HepG2 (cell line): ENCODE measurements around the gene LAG3. TPM values are rescaled to one million over a fixed set of nuclear protein-coding genes. Genes with fewer than 3 reads are reported as not detected.

ENCODE experiments used
- ATAC-seq: fragments of 200-7000 bp; cut with Tn5 transposase; 3 replicates; pipeline ENCODE4 v1.9.1; 2020; ENCODE audit warnings: mild to moderate bottlenecking, moderate library complexity
- BruUV-seq: library from RNA; stranded (reverse); fragments of 400-500 nt; replicated peaks from 2 replicates; lab custom pipeline; 2021; lab: Mats Ljungman, UMichigan
- CTCF ChIA-PET: fragments of 300-600 bp; formaldehyde crosslinking; extraction: SDS; loops from one replicate; lab custom pipeline; 2021; ENCODE audit warnings: low total read pairs, inconsistent platforms, low intra/inter-chr PET ratio; lab: Yijun Ruan, JAX
- POLR2A ChIA-PET: fragments of 350-600 bp; sonication (Branson Sonifier 250); formaldehyde crosslinking; loops from one replicate; lab custom pipeline; 2020; ENCODE audit warnings: antibody characterized with exemption, inconsistent platforms; lab: Yijun Ruan, JAX
- DNase-seq: peaks from one replicate; pipeline ENCODE4 v3.0.0-alpha.2; 2015; ENCODE audit warnings: low spot score
- FAIRE-seq: peaks from 3 replicates; lab custom pipeline; 2011; peaks lifted over from hg19 to GRCh38; lab: Jason Lieb, UNC
- H2AFZ ChIP-seq: one replicate; pipeline ENCODE4 v1.6.1; 2011; ENCODE audit warnings: low read length, inconsistent platforms
- H3K27ac ChIP-seq: fragments of 300-600 bp; 3 replicates; pipeline ENCODE4 v1.8.0; 2011; ENCODE audit warnings: mixed run types, mild to moderate bottlenecking, mixed read lengths, low read length, inconsistent platforms; ENCODE audit not compliant: insufficient read depth; ENCODE audit errors: extremely low read length
- H3K27me3 ChIP-seq, 2 experiments: fragments of 200-600 bp in 1 of 2; 2 replicates in 1 of 2; 3 replicates in 1 of 2; pipeline versions ENCODE4 v1.6.0 to v1.8.0; 2011; ENCODE audit warnings: low read length in 2 of 2, mild to moderate bottlenecking in 2 of 2, moderate library complexity in 2 of 2, inconsistent platforms in 1 of 2; ENCODE audit not compliant: insufficient read depth in 2 of 2, control insufficient read depth in 1 of 2
- H3K36me3 ChIP-seq, 2 experiments: fragments of 200-600 bp in 1 of 2; replicated peaks in 1 of 2; 2 replicates in 1 of 2; 3 replicates in 1 of 2; pipeline versions ENCODE4 v1.5.1 to v1.8.0; 2011; ENCODE audit warnings: low read length in 2 of 2, inconsistent platforms in 1 of 2; ENCODE audit not compliant: insufficient read depth in 2 of 2, control insufficient read depth in 1 of 2
- H3K4me1 ChIP-seq: 2 replicates; pipeline ENCODE4 v1.5.1; 2012; ENCODE audit warnings: low read length, inconsistent platforms; ENCODE audit not compliant: insufficient read depth
- H3K4me2 ChIP-seq: 2 replicates; pipeline ENCODE4 v1.6.0; 2011; ENCODE audit warnings: low read depth, low read length, inconsistent platforms
- H3K4me3 ChIP-seq, 3 experiments: fragments of 200-600 bp in 1 of 3; sonication (generic), shearing (Covaris generic) in 1 of 3; replicated peaks in 1 of 3; 2 replicates each; pipeline ENCODE4 v1.5.1; 2011 to 2016; ENCODE audit warnings: low read length in 3 of 3, inconsistent platforms in 2 of 3, low read depth in 2 of 3, mild to moderate bottlenecking in 2 of 3, control low read depth in 1 of 3, mixed read lengths in 1 of 3; ENCODE audit not compliant: insufficient read depth in 1 of 3
- H3K79me2 ChIP-seq: one replicate; pipeline ENCODE4 v1.6.1; 2011; ENCODE audit warnings: low read length, inconsistent platforms; ENCODE audit not compliant: insufficient read depth
- H3K9ac ChIP-seq: 2 replicates; pipeline ENCODE4 v1.6.0; 2011; ENCODE audit warnings: mild to moderate bottlenecking, low read depth, low read length, inconsistent platforms; ENCODE audit not compliant: insufficient read depth
- H3K9me3 ChIP-seq: 2 replicates; pipeline ENCODE4 v1.5.1; 2012; ENCODE audit warnings: mild to moderate bottlenecking, low read length
- H4K20me1 ChIP-seq: 2 replicates; pipeline ENCODE4 v1.6.0; 2011; ENCODE audit warnings: inconsistent platforms, mild to moderate bottlenecking, low read length, moderate library complexity; ENCODE audit not compliant: insufficient read depth
- AHR ChIP-seq: IDR thresholded peaks from 2 replicates; pipeline ENCODE4 v1.6.1; 2018; ENCODE audit warnings: missing genetic modification reagents, missing compliant biosample characterization
- NFIC ChIP-seq: IDR thresholded peaks from 2 replicates; pipeline ENCODE4 v1.6.1; 2012; ENCODE audit warnings: mild to moderate bottlenecking, low read length, inconsistent platforms
- PHF8 ChIP-seq: sonication (generic); formaldehyde crosslinking; IDR thresholded peaks from 2 replicates; pipeline ENCODE4 v1.5.0; 2020; ENCODE audit warnings: missing genetic modification reagents
- SALL2 ChIP-seq: sonication (generic); formaldehyde crosslinking; IDR thresholded peaks from 2 replicates; pipeline ENCODE4 v1.8.1; 2023; ENCODE audit warnings: mild to moderate bottlenecking, missing genetic modification reagents, inconsistent platforms
- SMARCE1 ChIP-seq: fragments of 450-650 bp; IDR thresholded peaks from 2 replicates; pipeline ENCODE4 v1.6.1; 2017; ENCODE audit warnings: borderline replicate concordance
- SRF ChIP-seq: IDR thresholded peaks from 2 replicates; pipeline ENCODE4 v1.6.1; 2011; ENCODE audit warnings: mild to moderate bottlenecking, low read depth, low read length, moderate library complexity
- TEAD3 ChIP-seq: optimal IDR thresholded peaks from 2 replicates; pipeline ENCODE3; 2016; ENCODE audit warnings: borderline replicate concordance
- ZEB1 ChIP-seq: IDR thresholded peaks from 2 replicates; pipeline ENCODE4 v1.6.1; 2012; ENCODE audit warnings: mild to moderate bottlenecking, low read depth, inconsistent platforms; ENCODE audit not compliant: insufficient replicate concordance
- ZFX ChIP-seq: sonication (generic); formaldehyde crosslinking; IDR thresholded peaks from 2 replicates; pipeline ENCODE4 v1.4.0; 2020; ENCODE audit warnings: mild to moderate bottlenecking, low read depth, missing genetic modification reagents, moderate library complexity
- ZNF558 ChIP-seq: sonication (generic); formaldehyde crosslinking; IDR thresholded peaks from 2 replicates; pipeline ENCODE4 v1.9.0; 2022; ENCODE audit warnings: mild to moderate bottlenecking, missing genetic modification reagents, borderline replicate concordance
- ZNF577 ChIP-seq: sonication (generic); formaldehyde crosslinking; IDR thresholded peaks from 2 replicates; pipeline ENCODE4 v1.4.0; 2020; ENCODE audit warnings: mild to moderate bottlenecking, low read depth, missing genetic modification reagents, borderline replicate concordance
- ZNF652 ChIP-seq: IDR thresholded peaks from 2 replicates; pipeline ENCODE4 v1.6.1; 2016; ENCODE audit warnings: low read depth, borderline replicate concordance
- ZSCAN12 ChIP-seq: sonication (generic); formaldehyde crosslinking; IDR thresholded peaks from 2 replicates; pipeline ENCODE4 v1.9.0; 2021; ENCODE audit warnings: mild to moderate bottlenecking, missing genetic modification reagents
- WGBS: methylation state at CpG from one replicate; pipeline ENCODE4 v1.1.6; 2017; ENCODE audit warnings: low lambda C conversion rate; 5-methylcytosine and 5-hydroxymethylcytosine counted together
- in situ Hi-C: cut with HindIII; loops from 2 replicates; pipeline ENCODE4 v1.10.0; 2017; ENCODE audit warnings: low pct_unique_long_range_greater_than_20kb; ENCODE audit not compliant: extremely low pct_ligation_motif_present
- intact Hi-C: fragments of 100-400 bp; cut with micrococcal nuclease; formaldehyde crosslinking; loops from one replicate; pipeline ENCODE4 v1.10.0; 2022; ENCODE audit not compliant: unreplicated experiment
- polyA plus RNA-seq, 8 experiments: library from polyadenylated mRNA; depleted of rRNA in 3 of 8; stranded (reverse) in 7 of 8; unstranded in 1 of 8; fragments of >200 nt; fragmentation: Illumina TruSeq in 4 of 8; extraction: Trizol in 4 of 8; gene quantifications; 2 replicates each; pipeline versions ENCODE4 v1.2.1 to v1.2.3, GENCODE V29; 2011 to 2016; ENCODE audit warnings: low read depth in 4 of 8, missing spikeins in 1 of 8, mixed read lengths in 1 of 8; ENCODE audit not compliant: insufficient read depth in 1 of 8
- total RNA-seq, 5 experiments: library from RNA; depleted of rRNA; stranded (reverse); fragments of >200 nt; fragmentation: Illumina TruSeq; extraction: Trizol; gene quantifications; 2 replicates each; pipeline ENCODE4 v1.2.3, GENCODE V29; 2016; ENCODE audit warnings: low read depth in 1 of 5
- TF ChIP-seq, protein P1 (sequence below), 2 experiments: IDR thresholded peaks; 2 replicates each; pipeline ENCODE4 v1.6.1; 2011 to 2012; ENCODE audit warnings: low read length in 2 of 2, borderline replicate concordance in 1 of 2, low read depth in 1 of 2, mild to moderate bottlenecking in 1 of 2, moderate library complexity in 1 of 2
- TF ChIP-seq, protein P2 (sequence below): sonication (generic); formaldehyde crosslinking; IDR thresholded peaks from 2 replicates; pipeline ENCODE4 v1.4.0; 2020; ENCODE audit warnings: missing genetic modification reagents, borderline replicate concordance
- TF ChIP-seq, protein P3 (sequence below): IDR thresholded peaks from 2 replicates; pipeline ENCODE4 v1.6.1; 2016; ENCODE audit warnings: missing biosample characterization, missing genetic modification reagents, low read depth

Gene LAG3
- total and polyA plus RNA-seq, 2 of the 13 experiments (the other 11 are each of a cell fraction or from before 2014, with no cell fraction given), result 0.11 to 0.26 TPM

DNA sequence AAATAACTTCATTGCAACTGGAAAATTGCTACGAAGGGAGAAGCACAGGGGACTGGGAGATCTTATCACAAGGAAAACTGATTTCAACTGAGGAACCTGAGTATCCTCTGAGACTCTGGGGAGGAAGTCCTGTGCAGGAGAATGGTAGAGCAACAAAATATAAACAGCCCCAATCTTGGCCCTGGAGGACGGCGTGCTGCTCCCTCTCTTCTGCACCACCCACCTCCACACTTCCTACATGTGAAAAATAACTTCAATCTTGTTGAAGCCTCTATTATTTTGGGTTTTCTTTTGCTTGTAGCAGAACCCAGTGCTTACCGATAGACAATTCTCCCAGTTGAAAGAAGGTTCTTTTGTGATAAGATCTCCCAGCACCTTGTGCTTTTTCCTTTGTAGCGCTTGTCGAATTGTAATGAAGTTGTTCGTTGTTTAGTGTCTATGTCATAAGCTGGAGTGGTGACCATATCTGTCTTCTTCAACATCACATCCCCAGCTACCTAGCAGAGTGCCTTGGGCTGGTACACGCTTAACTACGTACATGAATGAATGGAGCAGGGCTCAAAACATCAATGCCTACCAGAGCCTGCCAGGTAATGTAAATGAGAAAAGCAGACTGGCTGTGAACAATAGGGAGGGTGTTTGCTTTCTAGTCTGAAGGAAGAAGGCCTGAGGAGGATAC is 14.2 kb downstream of the LAG3 start:
- DNase-seq (no peak), FAIRE-seq (no peak)
- Histone ChIP-seq H3K9ac (no peak overlapping the region), H3K4me1 (peaks cover 38% of the 10 kb centered on the region), H3K79me2 (no peaks in the 10 kb centered on the region), H3K27ac (no peak overlapping the region), H2AFZ (no peak overlapping the region), H3K4me3 (no peak overlapping the region), H3K27me3 (peaks cover 2 to 16% of the 10 kb centered on the region in 2 experiments; a peak in 3 of 5 replicates)
- WGBS, result 70% methylated on average over 9 of the region's 9 CpGs
- in situ Hi-C loops, result no loop called here
- intact Hi-C loops, result no loop called here
- TF ChIP-seq NFIC (no peak), ZEB1 (no peak), AHR (CRISPR knock-in tag) (no peak), ZNF577 (CRISPR knock-in tag) (no peak), PHF8 (CRISPR knock-in tag) (no peak), ZSCAN12 (CRISPR knock-in tag) (no peak), ZNF558 (no peak), TEAD3 (no peak), SALL2 (CRISPR knock-in tag) (no peak), ZNF652 (CRISPR knock-in tag) (no peak), SRF (no peak), SMARCE1 (no peak), ZFX (no peak)
- TF ChIP-seq, protein P1, sequence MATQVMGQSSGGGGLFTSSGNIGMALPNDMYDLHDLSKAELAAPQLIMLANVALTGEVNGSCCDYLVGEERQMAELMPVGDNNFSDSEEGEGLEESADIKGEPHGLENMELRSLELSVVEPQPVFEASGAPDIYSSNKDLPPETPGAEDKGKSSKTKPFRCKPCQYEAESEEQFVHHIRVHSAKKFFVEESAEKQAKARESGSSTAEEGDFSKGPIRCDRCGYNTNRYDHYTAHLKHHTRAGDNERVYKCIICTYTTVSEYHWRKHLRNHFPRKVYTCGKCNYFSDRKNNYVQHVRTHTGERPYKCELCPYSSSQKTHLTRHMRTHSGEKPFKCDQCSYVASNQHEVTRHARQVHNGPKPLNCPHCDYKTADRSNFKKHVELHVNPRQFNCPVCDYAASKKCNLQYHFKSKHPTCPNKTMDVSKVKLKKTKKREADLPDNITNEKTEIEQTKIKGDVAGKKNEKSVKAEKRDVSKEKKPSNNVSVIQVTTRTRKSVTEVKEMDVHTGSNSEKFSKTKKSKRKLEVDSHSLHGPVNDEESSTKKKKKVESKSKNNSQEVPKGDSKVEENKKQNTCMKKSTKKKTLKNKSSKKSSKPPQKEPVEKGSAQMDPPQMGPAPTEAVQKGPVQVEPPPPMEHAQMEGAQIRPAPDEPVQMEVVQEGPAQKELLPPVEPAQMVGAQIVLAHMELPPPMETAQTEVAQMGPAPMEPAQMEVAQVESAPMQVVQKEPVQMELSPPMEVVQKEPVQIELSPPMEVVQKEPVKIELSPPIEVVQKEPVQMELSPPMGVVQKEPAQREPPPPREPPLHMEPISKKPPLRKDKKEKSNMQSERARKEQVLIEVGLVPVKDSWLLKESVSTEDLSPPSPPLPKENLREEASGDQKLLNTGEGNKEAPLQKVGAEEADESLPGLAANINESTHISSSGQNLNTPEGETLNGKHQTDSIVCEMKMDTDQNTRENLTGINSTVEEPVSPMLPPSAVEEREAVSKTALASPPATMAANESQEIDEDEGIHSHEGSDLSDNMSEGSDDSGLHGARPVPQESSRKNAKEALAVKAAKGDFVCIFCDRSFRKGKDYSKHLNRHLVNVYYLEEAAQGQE (IDR thresholded peaks at IDR 0.05; ENCODE audit: borderline replicate concordance in 1 of 2, low read depth in 1 of 2, low read length in 2 of 2), result no peak
- TF ChIP-seq, protein P2, sequence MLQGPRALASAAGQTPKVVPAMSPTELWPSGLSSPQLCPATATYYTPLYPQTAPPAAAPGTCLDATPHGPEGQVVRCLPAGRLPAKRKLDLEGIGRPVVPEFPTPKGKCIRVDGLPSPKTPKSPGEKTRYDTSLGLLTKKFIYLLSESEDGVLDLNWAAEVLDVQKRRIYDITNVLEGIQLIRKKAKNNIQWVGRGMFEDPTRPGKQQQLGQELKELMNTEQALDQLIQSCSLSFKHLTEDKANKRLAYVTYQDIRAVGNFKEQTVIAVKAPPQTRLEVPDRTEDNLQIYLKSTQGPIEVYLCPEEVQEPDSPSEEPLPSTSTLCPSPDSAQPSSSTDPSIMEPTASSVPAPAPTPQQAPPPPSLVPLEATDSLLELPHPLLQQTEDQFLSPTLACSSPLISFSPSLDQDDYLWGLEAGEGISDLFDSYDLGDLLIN (CRISPR knock-in tag), result no peak
- TF ChIP-seq, protein P3, sequence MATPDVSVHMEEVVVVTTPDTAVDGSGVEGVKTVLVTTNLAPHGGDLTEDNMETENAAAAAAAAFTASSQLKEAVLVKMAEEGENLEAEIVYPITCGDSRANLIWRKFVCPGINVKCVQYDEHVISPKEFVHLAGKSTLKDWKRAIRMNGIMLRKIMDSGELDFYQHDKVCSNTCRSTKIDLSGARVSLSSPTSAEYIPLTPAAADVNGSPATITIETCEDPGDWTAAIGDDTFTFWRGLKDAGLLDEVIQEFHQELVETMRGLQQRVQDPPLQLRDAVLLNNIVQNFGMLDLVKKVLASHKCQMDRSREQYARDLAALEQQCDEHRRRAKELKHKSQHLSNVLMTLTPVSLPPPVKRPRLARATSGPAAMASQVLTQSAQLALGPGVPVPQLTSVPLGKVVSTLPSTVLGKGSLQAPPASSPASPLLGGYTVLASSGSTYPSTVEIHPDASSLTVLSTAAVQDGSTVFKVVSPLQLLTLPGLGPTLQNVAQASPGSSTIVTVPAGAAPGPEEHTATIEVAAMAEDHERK (CRISPR knock-in tag), result no peak
- TF ChIP-seq, all 625 proteins: peak for 0
- no peaks in the 10 kb centered on the region for H3K36me3 ChIP-seq
- ATAC-seq, result no peak
- CTCF ChIA-PET, result no interaction called here
- no peaks in the 10 kb centered on the region for H3K9me3 ChIP-seq
- POLR2A ChIA-PET, result no interaction called here
- no TSS peak for BruUV-seq
- no peaks in the 10 kb centered on the region for H4K20me1 ChIP-seq
- no peak overlapping the region for H3K4me2 ChIP-seq
